H4 (cell line): ENCODE results near the gene UPF3B. TPM values are rescaled to one million over a fixed set of nuclear protein-coding genes. Genes with fewer than 3 reads are reported as not detected.
"Not testable (repeated sequence)": the region's sequence is repeated elsewhere in the genome, so short reads cannot be mapped to it uniquely, and the experiment has no call there.

Experiments
- DNase-seq: peaks from one replicate; pipeline ENCODE4 v3.0.0-alpha.2; 2015; ENCODE audit warnings: low spot score
- total RNA-seq: library from RNA; depleted of rRNA; stranded (reverse); fragments of >200 nt; shearing (Covaris generic); gene quantifications from 2 replicates; pipeline ENCODE4 v1.2.3, GENCODE V29; 2014; rRNA removed

The UPF3B gene
- total RNA-seq, 1 experiment from 2014 or later = 3.7 TPM

DNA sequence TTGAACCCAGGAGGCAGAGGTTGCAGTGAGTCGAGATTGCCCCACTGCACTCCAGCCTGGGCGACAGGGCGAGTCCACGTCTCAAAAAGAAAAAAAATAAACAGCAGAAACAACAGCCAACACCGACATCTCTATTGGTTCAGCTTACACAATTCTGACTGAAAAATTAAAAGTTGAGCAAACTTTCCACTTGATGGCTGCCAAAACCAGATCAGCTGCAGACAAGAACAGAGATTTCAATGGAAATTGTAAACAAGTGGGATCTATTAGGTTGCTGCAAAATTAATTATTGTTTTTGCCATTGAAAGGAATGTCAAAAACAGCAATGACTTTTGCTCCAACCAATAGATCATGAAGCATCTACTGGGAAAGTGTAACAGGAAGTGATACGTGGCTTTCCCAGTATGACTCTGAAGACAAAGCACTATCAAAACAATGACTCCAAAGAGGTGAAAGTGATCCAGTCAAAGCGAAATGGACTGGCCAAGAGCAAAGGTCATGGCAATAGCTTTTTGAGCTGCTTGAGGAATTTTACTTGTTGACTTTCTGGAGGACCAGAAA, 26.3 kb downstream of the UPF3B start:
- DNase-seq = no peak

- not testable (repeated sequence) for DNase-seq
Observed at GRCh38 chrX:119824221-119824620, 28.5 kb downstream of the UPF3B start.

GRCh38 chrX:119821703-119822102, 31.1 kb downstream of the UPF3B start:
- peak; percentile 14 for DNase-seq

- DNase-seq = no peak
Observed at GRCh38 chrX:119817130-119817690, 35.6 kb downstream of the UPF3B start.

- no peak for DNase-seq
Observed at GRCh38 chrX:119816300-119816699, 36.5 kb downstream of the UPF3B start.

DNA sequence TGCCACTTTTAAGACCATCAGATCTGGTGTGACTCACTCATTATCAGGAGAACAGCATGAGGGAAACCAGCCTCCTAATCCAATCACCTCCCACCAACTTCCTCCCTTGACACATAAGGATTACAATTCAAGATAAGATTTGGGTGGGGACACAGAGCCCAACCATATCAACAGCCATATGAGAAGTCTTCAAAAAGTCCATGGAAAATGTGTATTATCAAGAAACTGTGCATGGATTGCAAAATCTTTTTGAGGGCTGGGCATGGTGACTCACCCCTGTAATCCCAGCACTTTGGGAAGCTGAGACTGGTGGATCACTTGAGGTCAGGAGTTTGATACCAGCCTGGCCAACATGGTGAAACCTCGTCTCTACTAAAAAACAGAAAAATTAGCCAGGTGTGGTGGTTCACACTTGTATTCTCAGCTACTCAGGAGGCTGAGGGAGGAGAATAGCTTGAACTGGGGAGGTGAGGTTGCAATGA, 43.5 kb downstream of the UPF3B start:
- DNase-seq = no peak

- not testable (repeated sequence) for DNase-seq
Observed at GRCh38 chrX:119808461-119808860, 44.3 kb downstream of the UPF3B start.

DNA sequence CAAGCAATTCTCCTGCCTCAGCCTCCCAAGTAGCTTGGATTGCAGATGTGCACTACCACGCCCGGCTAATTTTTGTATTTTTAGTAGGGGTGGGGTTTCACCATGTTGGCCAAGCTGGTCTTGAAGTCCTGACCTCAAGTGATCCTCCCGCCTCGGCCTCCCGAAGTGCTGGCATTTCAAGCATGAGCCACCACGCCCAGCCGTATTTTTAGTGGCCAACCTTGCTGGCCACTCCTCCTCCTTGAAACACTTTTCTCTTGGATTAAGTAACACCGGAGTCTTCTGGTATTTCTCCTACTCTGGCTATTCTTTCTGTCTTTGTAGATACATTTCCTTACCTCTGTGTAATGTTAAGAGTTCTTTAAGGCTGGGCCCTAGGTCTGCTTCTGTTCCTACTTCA, 50.2 kb downstream of the UPF3B start:
- DNase-seq = no peak

DNA sequence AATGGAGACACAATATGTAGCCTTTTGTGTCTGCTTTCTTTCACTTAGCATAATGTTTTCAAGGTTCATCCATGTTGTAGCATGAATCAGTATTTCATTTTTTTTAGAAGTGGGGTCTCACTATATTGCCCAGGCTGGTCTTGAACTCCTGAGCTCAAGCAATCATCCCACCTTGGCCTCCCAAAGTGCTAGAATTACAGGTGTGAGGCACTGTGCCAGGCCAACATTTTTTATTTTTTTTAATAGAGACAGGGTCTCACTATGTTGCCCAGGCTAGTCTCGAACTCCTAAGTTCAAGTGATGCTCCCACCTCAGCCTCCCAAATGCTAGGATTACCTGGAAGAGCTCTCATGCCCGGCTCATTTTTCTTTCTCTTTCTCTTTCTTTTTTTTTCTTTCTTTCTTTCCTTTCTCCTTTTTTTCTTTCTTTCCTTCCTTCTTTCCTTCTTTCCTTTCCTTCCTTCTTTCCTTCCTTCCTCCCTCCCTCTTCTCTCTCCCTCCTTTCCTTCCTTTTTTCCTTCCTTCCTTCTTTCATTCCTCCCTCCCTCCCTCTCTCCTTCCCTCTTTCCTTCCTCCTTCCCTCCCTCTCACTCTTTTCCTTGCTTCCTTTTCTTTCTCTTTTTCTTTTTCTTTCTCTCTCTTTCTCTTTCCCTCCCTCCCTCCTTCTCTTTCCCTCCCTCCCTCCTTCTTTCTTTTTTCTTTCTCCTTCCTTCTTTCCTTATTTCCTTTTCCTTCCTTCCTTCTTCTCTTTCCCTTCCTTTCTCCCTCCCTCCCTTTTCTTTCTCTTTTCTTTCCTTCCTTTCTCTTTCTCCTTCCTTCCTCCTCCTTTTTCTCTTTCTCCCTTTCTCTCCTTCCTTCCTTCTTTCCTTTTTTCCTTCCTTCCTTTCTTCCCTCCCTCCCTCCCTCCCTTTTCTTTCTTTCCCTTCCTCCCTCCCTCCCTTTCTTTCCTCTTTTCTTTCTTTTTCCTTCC, 51.2 kb downstream of the UPF3B start:
- DNase-seq = no peak

- peak; percentile 86 for DNase-seq
Observed at GRCh38 chrX:119791437-119792231, 61.1 kb downstream of the UPF3B start, which contains the start of gene RPL39. Gene RPL39, minus strand, starts transcription at chrX:119791630. Its CDS starts 54 bp downstream, at chrX:119791576.

- DNase-seq = peak; percentile 24
Observed at GRCh38 chrX:119790977-119791436, 61.8 kb downstream of the UPF3B start.

DNA sequence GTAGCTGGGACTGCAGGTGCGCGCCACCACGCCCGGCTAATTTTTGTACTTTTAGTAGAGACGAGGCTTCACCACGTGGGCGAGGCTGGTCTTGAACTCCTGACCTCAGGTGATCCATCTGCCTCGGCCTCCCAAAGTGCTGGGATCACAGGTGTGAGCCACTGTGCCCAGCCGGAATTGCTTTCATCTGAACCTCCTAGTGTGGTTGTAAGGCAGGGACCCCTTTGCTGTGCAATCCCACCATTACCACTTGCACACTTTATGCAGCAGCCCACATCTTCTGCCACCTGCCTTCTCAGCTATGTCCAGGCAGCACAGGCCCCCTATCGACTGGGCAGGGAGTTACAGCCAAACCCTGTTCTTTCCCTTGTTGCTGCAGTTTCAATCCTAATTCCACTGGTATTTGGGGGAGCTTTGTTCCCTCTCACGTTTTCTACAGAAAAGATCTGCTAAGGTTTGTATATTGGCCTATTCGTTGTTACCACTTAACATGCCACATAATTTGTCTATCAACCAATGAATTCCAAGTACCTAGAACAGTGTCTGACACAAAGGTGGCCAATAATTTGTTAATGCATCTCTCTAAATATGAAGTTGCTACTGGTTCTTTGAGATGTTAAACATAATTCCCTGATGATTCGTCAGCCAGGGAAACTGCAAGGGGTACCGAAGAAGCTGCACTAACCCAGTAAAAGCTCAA, 67.9 kb downstream of the UPF3B start:
- DNase-seq = peak; percentile 23

Other genes starting within 250 kb of the UPF3B start
- 5.5 and 9.1 TPM in 2 replicates for gene NKRF, start 246.5 kb downstream of the UPF3B start, total RNA-seq
- gene SEPTIN6, start 159.8 kb downstream of the UPF3B start, total RNA-seq = 21.3 and 28.0 TPM in 2 replicates
- 0.10 TPM in 1 of 2 replicates, not detected in the other for gene SOWAHD, start 94.4 kb downstream of the UPF3B start, total RNA-seq
- 7,124 and 8,669 TPM in 2 replicates for gene RPL39, start 61.3 kb downstream of the UPF3B start, total RNA-seq
- 27.4 and 27.5 TPM in 2 replicates for gene RNF113A, start 18.8 kb upstream of the UPF3B start, total RNA-seq
- gene NDUFA1, start 18.9 kb upstream of the UPF3B start, total RNA-seq = 163 and 188 TPM in 2 replicates
- gene AKAP14, start 42.9 kb upstream of the UPF3B start, total RNA-seq = not detected in 2 replicates
- gene NKAP, start 90.8 kb upstream of the UPF3B start, total RNA-seq = 3.1 and 3.5 TPM in 2 replicates
- not detected in 2 replicates for gene RHOXF2B, start 224.7 kb upstream of the UPF3B start, total RNA-seq